Astrocyte (in vitro differentiated cells and primary cell): Measurements from ENCODE around the gene CTTN.

Experiments used
- CTCF ChIP-seq: IDR thresholded peaks from 2 replicates; pipeline ENCODE4 v1.5.1; 2011; ENCODE audit warnings: low read depth, mild to moderate bottlenecking, inconsistent platforms, low read length, moderate library complexity; ENCODE audit not compliant: insufficient read depth
- EZH2 ChIP-seq: IDR thresholded peaks from 2 replicates; pipeline ENCODE4 v1.6.1; 2012; ENCODE audit warnings: mild to moderate bottlenecking, low read length, inconsistent platforms; ENCODE audit not compliant: insufficient read depth

GRCh38 chr11:70351646-70352045, 46.7 kb upstream of the CTTN start:
- no peak for TF ChIP-seq CTCF
- TF ChIP-seq EZH2: no peak
